HG02610 (cell line): Measurements from ENCODE around the gene ST8SIA6.
"Not testable (repeated sequence)": the region's sequence is repeated elsewhere in the genome, so short reads cannot be mapped to it uniquely, and the experiment has no call there.

Experiments
- ATAC-seq: cut with Tn5 transposase; IDR thresholded peaks from one replicate; pipeline ENCODE4 v1.9.1; 2021; ENCODE audit warnings: mild to moderate bottlenecking, moderate library complexity; ENCODE audit not compliant: unreplicated experiment

Gene ST8SIA6

DNA sequence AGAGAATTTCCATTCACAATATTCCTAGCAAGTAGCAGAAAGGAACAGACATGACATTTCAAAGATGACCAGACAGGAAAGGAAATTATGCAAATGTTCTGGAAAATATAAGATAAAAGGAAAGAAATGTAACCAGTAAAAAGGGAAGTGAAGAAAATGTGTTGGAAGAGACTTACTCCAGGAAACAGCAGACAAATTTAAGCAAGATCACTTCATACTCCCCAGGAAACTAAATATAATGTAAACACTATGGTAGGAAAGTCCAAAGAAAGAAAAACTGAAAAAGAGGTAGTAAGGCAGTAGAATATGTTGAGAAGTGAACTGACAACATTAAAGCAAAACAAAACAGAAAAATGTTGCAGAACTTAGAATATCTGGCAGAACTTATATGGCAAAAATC, 6.4 kb upstream of the ST8SIA6 start:
- ATAC-seq: no peak

DNA sequence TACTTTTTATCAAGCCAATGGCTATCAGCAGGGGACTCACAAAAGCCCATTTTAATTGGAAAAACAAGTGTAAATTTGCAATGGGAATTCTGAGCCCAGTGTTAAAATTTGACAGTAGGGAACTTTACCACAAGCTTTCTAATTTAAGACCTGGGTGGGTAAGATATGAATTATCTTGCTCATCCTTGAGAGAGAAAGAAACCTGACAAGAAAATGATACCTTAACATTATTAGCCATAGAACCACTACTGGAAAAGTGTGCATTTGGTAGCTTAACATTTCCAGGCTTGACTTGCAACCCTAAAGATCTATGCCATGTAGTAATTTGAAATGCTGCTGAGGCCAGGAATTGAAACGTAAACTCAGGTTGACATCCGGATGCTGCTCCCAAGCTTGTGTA, 2.7 kb upstream of the ST8SIA6 start:
- ATAC-seq: no peak

DNA sequence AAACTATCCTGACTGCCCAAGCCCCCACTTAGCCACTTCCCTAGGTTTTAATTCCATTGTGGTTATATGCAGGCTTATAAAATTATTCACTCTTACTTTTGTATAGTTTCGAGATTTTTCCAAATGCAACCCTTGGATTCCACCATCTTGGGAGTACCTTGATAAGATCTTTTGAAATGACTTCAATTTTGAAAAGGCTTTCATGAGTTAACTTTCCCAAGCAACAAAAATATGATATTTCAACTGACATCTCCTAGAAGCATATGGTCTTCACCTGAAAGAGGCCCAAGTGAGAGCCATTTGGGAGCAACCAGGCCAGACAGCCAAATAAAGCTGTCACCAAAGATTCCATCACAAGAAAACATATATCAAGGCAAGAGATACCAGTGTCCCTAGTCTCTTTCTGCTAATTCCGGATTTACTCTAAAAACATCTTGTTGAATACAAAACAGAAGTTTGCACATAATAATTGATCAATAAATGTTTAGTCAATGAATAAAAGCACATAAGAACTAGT, 1.7 kb upstream of the ST8SIA6 start:
- no peak for ATAC-seq

DNA sequence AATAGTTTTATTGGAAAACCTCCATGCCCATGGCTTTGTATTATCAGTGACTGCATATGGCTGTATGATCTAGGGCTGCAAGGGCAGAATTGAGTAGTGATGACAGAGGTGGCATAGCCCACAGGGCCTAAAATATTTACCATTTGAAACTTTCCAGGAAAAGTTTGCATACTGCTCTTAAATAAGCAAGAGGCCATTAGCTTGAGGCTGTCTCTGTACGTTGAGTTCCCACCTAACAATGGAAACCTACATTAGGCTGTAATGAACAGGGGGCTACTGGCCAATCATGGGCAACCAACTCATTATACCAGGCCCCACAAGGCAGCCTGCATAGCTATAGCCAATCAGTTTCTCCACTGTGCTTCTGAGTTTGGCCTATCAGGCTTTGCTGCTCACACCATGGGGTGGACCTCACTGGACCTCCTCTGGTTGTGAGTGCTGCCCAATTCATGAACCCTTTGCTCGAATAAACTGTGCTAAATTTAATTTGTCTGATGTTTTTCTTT, 673 bp upstream of the ST8SIA6 start:
- no peak for ATAC-seq

DNA sequence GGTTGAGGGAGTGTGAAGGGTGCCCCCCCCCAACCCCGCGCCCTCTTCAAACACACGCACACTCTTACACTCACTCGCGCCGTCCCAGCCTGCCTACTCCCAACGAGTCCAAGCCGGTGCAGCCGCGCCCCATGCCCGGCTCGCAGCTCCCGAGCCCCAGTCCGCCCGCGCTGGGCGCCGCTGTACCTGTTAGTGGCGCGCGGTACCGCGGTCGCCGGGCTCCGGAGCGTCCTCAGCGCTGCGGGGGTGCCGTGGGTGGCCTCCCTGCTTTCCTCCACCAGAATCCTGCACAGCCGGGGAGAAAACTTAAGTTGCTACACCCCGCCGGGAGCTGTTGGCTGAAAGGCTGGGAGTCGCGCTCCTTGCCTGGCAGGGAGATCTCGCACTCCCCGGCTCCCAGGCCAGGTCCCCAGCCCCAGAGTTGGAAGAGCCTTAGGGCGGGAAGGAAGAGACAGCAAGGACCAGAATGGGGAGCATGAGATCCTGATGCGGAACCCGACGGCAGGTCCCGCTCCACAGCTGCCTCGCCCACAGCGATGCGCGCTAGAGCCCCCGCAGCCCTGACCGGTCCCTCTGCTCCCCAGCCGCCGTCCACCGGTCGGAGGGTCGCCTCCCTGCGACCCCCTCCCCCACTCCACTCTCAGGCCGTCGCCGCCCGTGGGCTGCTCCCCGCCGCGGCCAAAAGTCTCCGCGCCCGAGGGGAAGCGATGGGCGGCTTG, 863 bp downstream of the ST8SIA6 start:
- no peak for ATAC-seq

DNA sequence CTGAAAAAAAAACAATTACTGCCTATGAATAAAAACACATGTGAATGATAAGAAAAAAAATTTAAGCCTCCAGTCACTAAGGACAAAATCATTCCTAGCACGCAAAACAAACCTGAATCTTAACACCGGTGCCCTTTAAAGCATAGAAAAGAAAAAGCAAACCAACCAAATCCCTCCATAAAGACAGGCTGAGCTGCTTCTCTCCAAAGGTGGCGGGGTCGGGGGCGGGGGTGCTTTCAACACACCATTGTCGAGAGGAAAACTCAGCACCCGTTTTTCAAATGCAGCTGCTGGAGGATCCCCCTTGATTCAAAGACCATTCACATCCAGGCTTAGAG, 1.4 kb downstream of the ST8SIA6 start:
- ATAC-seq: no peak

DNA sequence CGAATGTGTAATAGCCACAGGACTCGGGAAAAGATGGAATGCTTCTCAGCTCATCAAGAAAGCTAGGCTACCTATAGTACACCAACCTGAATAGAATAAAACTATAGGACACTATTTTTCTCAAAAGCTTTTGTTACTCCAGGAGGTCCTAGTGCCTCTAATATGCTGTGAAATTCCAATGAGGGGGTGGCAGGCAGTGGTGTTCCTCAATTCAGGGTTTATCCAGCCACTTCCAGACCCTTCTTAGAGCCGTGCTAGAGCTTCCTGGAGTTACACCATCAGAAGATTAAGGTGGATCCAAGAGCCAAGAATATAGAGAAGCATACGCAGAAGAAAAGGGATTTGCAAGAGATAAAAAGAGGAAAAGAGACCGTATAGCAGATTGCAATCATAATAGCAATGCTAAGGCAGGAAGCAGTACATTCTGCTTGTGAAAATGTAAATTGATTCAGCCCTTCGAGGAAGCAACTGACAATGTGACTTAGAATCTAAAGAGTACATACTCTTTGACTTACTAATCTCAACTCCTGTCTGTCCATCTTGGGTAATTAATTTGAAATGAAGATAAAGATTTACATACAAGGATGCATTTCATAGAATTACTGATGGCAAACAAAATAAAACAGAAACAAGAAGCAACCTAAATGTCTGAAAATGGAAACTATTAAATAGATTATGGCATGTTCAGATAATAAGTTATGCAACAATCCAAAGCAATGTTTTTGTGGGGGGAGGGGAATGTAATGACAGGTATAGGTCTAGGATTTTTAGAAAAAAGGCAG, 2.1 kb downstream of the ST8SIA6 start:
- no peak for ATAC-seq

DNA sequence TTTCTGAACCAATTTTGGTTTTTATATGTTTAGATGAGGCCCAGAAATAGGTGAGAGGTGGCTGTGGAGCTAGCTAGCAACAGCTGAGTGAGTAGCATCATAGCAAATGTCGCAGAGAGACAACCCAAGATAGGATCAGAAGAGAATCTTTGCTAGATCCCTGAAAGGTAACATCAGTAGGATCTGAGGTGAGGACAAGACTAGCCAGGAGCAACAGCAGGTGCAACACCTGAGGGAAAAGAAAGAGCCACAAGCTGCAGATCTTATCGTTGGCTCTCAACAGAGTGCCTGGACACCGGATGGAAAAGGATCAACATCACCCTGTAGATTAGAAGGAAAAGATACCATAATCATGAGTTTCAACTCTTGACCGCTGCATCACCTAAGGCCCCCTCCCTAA, 4.4 kb downstream of the ST8SIA6 start:
- no peak for ATAC-seq

DNA sequence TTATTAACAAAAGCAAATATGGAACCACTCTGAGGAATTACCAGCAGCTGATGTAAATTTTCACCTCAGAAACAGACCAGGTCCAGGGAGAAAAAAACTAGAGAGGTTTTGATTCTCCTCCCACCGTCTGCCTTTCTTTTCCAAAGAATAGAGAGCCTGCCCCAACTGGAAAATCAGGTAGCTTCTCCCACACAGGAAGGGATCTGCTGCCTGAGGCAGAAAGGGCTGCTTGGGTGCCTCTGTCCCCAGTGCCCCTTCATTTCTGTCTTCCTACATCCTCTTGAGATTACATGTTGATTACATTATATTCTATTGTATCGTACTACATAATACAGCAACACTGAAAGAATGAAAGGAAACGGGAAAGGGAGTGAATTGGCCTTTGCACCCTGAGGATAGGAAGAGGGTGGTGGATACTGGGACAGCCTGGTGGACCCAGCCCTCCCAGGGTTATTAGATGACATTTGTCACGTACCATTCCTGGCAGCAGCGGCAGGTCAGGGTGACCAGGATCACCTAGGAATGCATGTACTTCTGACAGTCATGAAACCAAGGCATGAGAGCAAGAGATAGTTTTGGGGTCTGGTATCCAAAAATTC, 8.9 kb downstream of the ST8SIA6 start:
- no peak for ATAC-seq

DNA sequence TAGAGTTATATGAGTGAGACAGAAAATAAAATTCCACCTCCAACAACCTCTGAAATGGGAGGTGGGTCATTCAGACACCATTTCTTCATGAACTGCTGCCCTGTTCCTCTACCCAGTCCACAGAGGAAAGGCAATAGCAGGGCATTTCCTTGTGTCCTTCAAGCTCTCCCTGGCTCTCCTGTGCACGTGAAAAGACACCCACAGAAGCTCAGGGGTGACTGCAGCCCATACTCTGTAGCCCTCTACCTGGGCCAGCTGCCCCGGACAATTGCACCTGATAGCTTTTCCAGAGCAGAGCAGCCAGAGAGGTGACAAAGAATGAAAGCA, 10.0 kb downstream of the ST8SIA6 start:
- ATAC-seq: no peak

DNA sequence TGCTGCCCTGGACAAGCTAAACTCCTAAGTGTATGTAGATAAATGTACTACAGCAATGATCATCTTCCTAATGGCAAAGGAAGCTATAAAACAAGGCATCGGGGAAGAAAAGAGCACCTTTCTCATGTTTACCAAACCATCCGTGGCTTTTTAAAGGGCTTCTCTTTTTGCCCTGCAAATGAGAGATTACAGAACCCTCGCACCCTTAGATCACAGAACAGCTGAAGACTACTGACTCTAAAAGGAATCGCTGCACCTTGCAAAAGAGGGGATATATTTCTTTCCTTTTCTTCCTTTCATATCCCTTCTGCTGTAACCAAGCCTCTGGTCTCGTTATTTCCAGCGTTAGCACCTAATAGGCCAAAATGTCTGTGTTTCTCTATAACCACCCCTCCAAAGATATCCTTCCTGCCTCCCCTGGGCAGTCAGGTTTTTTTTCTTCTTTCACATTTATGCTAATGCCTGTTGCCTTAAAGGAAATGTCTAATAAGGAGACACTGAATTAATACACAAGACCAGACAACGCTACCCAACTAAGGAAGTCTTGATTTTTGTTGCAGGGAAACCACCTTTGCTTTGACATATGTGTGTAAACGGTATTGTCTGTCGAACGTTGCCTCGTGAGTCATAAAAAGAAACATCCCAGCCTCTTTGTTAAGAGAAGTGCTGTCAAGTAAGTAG, 10.5 kb downstream of the ST8SIA6 start:
- peak; percentile 99 for ATAC-seq

DNA sequence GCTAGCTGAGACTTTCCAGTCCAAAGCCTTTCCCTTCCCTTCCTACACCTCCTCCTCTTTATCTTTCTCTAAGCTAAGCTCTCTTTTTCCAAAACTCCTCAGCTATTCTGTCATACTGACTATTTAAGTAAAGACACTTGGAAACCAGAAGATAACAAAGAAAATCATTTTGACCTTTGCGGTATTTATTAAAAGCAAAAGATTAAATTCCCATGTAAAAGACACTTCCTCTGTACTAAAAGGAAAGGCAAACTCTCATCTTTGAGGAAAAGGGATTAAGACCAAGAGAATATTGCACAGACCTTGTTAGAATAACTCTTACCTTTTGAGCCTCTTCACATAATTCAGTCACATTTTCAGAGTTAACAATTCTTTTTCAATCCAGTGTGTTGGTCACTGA, 15.8 kb downstream of the ST8SIA6 start:
- no peak for ATAC-seq

DNA sequence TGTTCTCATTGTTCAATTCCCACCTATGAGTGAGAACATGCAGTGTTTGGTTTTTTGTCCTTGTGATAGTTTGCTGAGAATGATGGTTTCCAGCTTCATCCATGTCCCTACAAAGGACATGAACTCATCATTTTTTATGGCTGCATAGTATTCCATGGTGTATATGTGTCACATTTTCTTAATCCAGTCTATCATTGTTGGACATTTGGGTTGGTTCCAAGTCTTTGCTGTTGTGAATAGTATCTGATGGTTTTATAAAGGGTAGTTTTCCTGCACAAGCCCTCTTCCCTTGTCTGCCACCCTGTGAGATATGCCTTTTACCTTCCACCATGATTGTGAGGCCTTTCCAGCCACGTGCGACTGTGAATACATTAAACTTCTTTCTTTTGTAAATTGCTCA, 17.8 kb downstream of the ST8SIA6 start:
- not testable (repeated sequence) for ATAC-seq

DNA sequence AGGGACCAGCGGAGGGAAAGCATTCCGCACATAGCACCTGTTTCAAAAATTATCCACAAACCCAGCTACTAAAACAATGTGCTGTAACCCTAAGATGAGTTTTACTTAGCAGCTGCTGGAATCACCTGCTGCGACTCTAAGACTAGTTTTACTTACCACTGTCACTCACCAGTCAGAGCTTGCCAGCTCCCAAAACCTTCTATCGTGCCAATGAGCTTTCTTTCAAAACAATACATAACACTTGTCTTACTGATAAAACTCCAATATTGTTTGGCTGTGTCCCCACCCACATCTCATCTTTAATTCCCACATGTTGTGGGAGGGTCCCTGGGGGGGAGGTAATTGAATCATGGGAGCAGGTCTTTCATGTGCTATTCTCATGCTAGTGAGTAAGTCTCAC, 18.4 kb downstream of the ST8SIA6 start:
- ATAC-seq: no peak

DNA sequence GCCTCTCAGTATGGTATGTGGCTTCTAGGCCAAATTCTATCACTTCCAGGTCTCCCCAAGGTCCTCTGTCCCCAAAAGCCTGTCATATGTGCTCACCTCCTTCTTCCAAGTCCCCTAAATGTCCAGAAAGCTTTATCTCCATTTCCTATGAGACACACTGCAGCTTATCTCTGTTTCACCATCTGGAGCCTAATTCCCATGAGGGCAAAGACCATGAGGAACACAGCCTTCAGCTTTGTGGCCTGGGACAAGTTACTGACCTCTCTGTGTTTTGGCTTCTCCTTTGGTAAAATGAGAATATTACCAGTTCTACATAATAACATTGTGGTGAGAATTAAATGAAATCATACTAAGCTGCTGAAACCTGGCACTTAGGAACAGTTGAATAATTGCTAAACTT, 19.2 kb downstream of the ST8SIA6 start:
- no peak for ATAC-seq

DNA sequence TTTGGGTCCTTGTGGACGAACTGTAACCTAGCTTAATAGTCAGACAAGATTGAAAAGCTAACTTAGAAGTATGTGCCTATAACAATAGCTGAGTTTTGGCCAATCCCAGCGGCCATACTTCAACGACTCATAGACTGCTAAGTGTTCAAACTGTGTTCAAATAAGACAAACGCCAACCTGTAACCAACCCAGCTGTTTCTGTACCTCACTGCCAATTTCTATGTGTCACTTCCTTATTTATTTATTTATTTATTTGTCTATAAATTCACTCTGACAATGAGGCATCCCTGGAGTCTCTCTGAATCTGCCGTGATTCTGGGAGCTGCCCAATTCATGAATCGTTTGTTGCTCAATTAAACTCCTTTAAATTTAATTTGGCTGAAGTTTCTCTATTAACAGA, 21.7 kb downstream of the ST8SIA6 start:
- no peak for ATAC-seq

DNA sequence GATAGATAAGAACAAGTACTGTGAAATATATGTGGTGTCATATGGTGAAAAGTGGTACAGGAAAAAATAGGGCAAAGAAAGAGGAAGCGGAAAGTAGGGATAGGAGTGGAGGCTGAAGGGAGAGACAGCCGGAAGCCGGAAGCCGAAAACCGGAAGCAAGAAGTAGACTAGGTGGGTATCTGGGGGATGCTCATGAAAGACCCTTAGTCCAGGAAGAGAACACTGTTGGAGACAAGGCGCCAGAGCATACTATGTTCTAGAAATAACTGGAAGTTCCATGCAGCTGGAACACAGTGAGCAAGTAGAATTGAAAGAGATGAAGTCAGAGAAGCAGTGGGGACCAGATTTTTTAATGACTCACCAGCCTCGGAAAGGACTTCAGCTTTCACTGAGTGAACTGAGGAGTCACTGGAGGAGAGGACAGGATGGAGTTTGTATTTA, 22.5 kb downstream of the ST8SIA6 start:
- no peak for ATAC-seq

DNA sequence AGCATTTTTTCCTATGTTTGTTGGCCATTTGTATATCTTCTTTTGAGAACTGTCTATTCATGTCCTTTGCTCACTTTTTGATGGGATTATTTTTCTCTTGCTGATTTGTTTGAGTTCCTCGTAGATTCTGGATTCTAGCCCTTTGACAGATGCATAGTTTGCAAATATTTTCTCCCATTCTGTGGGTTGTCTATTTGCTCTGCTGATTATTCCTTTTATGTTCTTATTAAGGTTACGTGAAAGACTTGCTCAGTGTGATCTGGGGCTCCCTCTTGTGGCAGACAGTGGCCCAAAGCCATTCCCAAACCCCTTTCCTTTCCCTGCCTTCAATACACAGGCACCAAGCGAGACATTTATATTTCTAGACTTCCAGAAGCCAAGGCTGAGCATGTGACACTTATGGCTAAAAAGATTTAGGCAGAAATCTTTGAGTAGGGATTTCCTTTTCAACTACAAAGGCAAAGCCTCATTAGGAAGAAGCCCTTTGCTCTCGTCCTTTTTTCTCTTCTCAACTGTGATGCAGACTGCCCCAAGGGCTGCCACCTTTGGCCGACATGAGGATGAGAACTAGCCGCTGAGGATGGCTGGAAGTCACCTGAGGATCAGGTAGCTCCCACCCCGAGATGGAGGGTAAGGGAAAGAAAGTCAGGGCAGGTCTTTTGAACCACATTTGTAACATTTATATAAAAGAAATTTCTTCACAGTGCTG, 23.6 kb downstream of the ST8SIA6 start:
- no peak for ATAC-seq

DNA sequence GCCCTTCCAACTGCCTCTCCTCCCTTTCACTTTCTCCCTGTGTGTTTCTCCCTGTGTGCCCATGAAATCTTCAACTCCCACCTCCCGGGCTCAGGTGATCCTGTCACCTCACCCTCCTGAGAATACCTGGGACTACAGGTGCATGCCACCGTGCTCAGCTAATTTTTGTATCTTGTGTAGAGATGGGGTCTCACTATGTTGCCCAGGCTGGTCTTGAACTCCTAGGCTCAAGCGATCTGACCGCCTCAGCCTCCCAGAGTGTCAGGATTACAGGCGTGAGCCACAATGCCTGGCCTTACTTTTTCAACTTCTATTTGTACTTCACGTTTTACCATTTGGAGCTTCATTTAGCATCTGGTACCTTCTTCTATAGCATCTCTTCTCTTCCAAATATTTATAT, 24.9 kb downstream of the ST8SIA6 start:
- no peak for ATAC-seq

DNA sequence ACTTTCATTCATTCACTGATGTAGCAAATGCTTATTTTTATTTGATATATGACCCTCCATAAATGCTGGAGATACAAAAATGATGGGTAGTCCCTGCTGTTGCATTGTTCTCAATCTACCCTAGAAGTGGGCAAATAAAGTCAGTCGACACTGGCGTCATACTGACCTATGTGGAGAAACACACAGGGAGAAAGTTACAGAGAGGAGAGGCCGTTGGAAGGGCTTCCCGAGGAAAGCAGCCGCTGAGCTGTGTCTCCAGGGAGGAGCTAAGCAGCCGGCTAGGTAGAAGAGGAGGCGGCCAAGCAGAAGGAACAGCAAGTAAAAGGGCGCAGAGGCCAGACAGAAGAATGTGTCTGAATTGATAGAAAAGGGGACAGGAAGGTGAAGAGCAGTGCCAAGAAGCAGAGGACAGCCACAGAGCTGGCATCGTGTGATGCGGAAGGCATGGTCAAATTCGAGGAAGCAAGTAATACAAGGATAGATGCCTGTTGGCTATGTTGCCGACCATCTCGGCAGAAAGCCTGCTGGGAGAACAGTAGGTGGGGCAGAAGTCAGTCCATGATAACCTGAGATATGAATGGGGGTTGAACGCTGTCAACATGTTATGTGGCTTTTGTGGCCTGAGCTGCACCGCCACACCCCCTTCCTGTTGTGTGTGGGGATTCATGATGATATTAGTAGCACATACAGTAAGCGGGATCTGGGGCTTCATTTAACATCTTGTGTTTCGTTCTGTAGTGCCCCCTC, 25.9 kb downstream of the ST8SIA6 start:
- ATAC-seq: no peak
